ENCODE measurements around the gene SMPD2. TPM values are rescaled to one million over a fixed set of nuclear protein-coding genes. Genes with fewer than 3 reads are reported as not detected.

Gene SMPD2
- total RNA-seq, 2 donors from 2014 or later = 21.4 to 33.7 TPM

DNA sequence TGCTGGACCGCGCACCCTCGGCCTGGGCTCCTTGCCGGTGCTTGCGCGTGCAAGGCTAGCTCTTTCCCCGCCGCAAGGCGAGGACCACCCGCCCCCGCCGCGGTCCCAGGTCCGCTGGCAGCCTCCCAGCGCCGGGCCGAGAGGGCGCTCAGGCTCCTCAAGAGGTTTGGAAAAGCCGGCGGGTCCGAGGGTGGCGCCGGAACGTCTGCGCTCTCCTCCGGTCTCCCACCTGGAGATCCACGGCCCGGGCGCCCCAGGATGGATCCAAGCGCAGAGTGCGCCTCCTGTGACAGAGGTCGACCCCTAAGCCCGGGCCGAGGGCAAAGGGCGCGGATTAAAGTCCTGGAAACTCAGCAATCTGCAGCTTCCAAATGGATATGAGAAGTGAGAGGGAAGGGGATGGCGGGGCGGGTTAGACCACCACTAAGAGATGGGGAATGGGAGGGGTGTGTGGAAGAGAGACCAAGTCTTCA is 15.6 kb downstream of the SMPD2 start:
- Histone ChIP-seq H3K27me3 (replicated peaks; ENCODE audit: insufficient read depth) (no peaks in the 10 kb centered on the region), H3K9me3 (no peaks in the 10 kb centered on the region), H3K4me1 (ENCODE audit: control insufficient read depth in 1 of 2, low read depth in 2 of 2) (peaks cover 9 to 31% of the 10 kb centered on the region in 2 donors), H3K36me3 (peaks cover 9% of the 10 kb centered on the region), H3K4me3 (peak overlapping the region; percentile 95), H3K27ac (peak overlapping the region; percentile 73 to 90)
- TF ChIP-seq, protein P1, sequence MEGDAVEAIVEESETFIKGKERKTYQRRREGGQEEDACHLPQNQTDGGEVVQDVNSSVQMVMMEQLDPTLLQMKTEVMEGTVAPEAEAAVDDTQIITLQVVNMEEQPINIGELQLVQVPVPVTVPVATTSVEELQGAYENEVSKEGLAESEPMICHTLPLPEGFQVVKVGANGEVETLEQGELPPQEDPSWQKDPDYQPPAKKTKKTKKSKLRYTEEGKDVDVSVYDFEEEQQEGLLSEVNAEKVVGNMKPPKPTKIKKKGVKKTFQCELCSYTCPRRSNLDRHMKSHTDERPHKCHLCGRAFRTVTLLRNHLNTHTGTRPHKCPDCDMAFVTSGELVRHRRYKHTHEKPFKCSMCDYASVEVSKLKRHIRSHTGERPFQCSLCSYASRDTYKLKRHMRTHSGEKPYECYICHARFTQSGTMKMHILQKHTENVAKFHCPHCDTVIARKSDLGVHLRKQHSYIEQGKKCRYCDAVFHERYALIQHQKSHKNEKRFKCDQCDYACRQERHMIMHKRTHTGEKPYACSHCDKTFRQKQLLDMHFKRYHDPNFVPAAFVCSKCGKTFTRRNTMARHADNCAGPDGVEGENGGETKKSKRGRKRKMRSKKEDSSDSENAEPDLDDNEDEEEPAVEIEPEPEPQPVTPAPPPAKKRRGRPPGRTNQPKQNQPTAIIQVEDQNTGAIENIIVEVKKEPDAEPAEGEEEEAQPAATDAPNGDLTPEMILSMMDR (IDR thresholded peaks at IDR 0.05) = no peak
- ATAC-seq (ENCODE audit: insufficient number of reproducible peaks, low FRiP score, low read depth) (peak; percentile 4), DNase-seq (ENCODE audit: low spot score) (no peak)

DNA sequence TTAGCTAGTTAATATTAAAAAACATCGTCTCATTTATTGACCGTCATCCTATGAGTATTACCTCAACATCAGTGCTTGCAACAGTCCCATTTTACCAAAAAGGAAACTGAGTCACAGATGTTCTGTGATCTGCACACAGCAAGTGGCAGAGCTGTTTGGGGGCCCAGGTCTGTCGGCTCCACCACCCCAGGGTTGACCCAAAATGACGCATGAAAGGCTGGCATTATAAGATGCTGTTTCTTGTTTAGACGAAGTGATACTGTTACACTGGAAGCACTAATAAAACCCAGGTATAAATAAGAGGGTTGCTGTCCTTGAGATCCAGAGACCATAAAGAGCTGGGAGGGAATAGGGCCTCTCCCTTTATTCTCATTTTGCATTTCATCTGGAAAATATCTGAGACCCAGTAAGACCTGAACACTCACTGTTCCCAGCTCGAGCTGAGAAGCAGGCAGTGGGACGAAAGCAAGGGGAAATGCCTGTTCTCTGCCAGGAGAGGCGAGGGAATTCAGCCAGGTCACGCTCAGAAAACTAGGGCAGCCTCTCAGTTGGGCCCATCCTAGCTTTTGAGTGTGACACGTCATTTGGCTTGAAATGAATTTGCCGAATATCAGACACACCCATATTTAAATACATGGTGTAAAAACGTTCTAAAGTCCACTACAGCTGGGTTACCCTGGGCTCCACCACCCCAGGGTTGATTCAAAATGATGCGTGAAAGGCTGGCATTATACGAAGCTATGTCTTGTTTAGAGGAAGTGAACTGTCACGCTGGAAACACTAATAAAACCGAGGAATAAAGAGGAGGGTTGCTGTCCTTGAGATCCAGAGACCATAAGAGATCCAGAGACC is 16.4 kb downstream of the SMPD2 start:
- ATAC-seq (ENCODE audit: insufficient number of reproducible peaks, low FRiP score, low read depth) (peak; percentile 24), DNase-seq (ENCODE audit: low spot score) (no peak)
- TF ChIP-seq, protein P1 (IDR thresholded peaks at IDR 0.05) = no peak
- H3K27me3 ChIP-seq (replicated peaks; ENCODE audit: insufficient read depth) = no peaks in the 10 kb centered on the region
- H3K36me3 ChIP-seq = peaks cover 3% of the 10 kb centered on the region
- H3K9me3 ChIP-seq = no peaks in the 10 kb centered on the region
- peaks cover 9 to 31% of the 10 kb centered on the region in 2 donors for H3K4me1 ChIP-seq (ENCODE audit: control insufficient read depth in 1 of 2, low read depth in 2 of 2)
- H3K27ac ChIP-seq = peak overlapping the region; percentile 73 to 90
- peak overlapping the region; percentile 95 for H3K4me3 ChIP-seq

DNA sequence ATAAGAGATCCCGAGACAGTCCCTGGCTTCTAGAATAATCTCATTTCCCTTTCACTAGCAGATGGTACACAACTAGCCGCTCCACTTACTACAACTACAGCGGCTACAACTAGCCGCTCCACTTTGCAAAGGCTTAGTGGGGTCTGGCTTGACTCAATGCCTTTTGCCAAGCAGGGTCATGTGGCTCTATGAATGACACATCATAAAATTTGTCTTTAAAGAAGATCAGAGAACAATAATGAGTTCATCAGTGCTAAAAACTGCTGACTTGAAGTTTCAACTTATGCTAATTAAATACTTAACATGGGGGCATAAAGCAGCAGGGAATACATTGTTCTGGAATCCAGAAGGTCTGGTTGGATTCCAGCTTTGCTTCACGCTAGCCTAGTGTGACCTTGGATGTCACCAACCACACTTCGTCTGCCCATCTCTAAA is 17.1 kb downstream of the SMPD2 start:
- no peaks in the 10 kb centered on the region for H3K36me3 ChIP-seq
- TF ChIP-seq, protein P1 (IDR thresholded peaks at IDR 0.05) = no peak
- no peaks in the 10 kb centered on the region for H3K27me3 ChIP-seq (replicated peaks; ENCODE audit: insufficient read depth)
- peaks cover 9 to 31% of the 10 kb centered on the region in 2 donors for H3K4me1 ChIP-seq (ENCODE audit: control insufficient read depth in 1 of 2, low read depth in 2 of 2)
- no peaks in the 10 kb centered on the region for H3K9me3 ChIP-seq
- no peak for DNase-seq (ENCODE audit: low spot score)
- H3K4me3 ChIP-seq = no peak overlapping the region
- no peak for ATAC-seq (ENCODE audit: insufficient number of reproducible peaks, low FRiP score, low read depth)
- H3K27ac ChIP-seq = peak overlapping the region; percentile 28 to 90

DNA sequence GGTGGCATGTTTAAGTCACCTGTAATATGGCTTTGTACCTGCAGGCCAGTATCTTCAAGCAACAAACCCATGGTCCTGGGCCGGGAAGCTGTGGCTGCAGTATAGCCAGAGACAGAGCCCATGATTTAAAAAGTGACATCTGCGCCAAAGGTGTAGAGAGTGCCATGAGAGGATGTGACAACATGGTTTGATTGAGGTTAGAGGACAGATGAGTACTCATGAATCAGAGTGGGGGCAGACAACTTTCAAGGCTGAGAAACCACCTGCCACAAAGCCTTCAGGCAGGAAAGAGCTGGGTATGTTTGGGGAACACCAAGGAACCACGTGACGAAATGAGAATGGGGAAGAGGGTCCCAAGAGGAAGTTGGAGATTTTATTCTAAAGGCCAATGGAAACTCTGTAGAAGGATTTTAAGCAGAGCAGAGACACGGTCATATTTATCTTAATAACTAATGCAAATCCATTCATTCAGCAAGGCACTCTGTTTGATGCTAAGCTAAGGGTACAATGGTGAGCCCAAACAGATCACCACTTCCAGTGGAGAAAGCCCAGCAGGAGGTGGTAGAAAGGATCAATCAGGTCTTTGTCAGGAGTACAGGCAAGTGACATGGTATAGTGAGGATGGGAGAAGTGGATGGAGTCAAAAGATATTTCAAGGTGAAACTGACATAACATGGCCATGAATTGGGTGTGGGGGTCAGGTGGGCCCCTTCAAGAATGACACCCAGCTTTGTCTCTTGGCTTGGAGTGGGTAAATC is 18.4 kb downstream of the SMPD2 start:
- Histone ChIP-seq H3K9me3 (no peaks in the 10 kb centered on the region), H3K4me1 (ENCODE audit: control insufficient read depth in 1 of 2, low read depth in 2 of 2) (peaks cover 9 to 25% of the 10 kb centered on the region in 2 donors), H3K27ac (no peak overlapping the region), H3K27me3 (replicated peaks; ENCODE audit: insufficient read depth) (no peaks in the 10 kb centered on the region), H3K36me3 (no peaks in the 10 kb centered on the region), H3K4me3 (no peak overlapping the region)
- ATAC-seq (ENCODE audit: insufficient number of reproducible peaks, low FRiP score, low read depth) = no peak
- DNase-seq (ENCODE audit: low spot score) = no peak
- TF ChIP-seq, protein P1 (IDR thresholded peaks at IDR 0.05) = no peak

Measured in thoracic aorta (tissue), 2 donors.